ENCODE results near the gene CCDC39. TPM values are rescaled to one million over a fixed set of nuclear protein-coding genes. Genes with fewer than 3 reads are reported as not detected.

The CCDC39 gene
- total and polyA plus RNA-seq, 9 of the 15 experiments (the other 6 are each of a cell fraction or from before 2014, with no cell fraction given), result not detected

DNA sequence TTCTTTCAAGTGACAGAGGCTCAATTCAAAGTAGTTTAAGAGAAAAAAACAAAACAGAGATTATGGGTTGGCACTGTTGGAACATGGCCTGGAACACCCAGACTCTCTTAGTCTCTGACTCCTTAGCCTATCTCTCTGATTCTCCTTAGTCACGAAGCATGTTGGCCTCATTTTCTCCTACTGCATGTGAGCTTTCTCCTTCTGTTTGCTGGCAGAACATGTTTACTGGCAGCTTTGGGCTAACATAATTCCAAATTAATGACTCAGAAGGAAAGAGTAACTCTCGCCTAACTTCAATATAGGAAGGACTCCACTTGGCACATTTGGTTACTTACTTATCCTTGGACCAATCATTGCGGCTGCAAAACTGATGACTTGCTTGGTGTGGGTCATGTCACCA, 21.7 kb upstream of the CCDC39 start (continued):
- TF ChIP-seq, protein P1, sequence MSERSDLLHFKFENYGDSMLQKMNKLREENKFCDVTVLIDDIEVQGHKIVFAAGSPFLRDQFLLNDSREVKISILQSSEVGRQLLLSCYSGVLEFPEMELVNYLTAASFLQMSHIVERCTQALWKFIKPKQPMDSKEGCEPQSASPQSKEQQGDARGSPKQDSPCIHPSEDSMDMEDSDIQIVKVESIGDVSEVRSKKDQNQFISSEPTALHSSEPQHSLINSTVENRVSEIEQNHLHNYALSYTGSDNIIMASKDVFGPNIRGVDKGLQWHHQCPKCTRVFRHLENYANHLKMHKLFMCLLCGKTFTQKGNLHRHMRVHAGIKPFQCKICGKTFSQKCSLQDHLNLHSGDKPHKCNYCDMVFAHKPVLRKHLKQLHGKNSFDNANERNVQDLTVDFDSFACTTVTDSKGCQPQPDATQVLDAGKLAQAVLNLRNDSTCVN (CRISPR knock-in tag; IDR thresholded peaks at IDR 0.05), result no peak
- TF ChIP-seq KLF16 (IDR thresholded peaks at IDR 0.05) (no peak), NR2F6 (CRISPR knock-in tag; IDR thresholded peaks at IDR 0.05) (no peak), HEY1 (CRISPR knock-in tag; IDR thresholded peaks at IDR 0.05; ENCODE audit: borderline replicate concordance) (no peak), SNIP1 (IDR thresholded peaks at IDR 0.05; ENCODE audit: low read depth) (no peak)
- TF ChIP-seq, protein P2, sequence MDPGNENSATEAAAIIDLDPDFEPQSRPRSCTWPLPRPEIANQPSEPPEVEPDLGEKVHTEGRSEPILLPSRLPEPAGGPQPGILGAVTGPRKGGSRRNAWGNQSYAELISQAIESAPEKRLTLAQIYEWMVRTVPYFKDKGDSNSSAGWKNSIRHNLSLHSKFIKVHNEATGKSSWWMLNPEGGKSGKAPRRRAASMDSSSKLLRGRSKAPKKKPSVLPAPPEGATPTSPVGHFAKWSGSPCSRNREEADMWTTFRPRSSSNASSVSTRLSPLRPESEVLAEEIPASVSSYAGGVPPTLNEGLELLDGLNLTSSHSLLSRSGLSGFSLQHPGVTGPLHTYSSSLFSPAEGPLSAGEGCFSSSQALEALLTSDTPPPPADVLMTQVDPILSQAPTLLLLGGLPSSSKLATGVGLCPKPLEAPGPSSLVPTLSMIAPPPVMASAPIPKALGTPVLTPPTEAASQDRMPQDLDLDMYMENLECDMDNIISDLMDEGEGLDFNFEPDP (CRISPR knock-in tag; IDR thresholded peaks at IDR 0.05), result no peak
- TF ChIP-seq, protein P3, sequence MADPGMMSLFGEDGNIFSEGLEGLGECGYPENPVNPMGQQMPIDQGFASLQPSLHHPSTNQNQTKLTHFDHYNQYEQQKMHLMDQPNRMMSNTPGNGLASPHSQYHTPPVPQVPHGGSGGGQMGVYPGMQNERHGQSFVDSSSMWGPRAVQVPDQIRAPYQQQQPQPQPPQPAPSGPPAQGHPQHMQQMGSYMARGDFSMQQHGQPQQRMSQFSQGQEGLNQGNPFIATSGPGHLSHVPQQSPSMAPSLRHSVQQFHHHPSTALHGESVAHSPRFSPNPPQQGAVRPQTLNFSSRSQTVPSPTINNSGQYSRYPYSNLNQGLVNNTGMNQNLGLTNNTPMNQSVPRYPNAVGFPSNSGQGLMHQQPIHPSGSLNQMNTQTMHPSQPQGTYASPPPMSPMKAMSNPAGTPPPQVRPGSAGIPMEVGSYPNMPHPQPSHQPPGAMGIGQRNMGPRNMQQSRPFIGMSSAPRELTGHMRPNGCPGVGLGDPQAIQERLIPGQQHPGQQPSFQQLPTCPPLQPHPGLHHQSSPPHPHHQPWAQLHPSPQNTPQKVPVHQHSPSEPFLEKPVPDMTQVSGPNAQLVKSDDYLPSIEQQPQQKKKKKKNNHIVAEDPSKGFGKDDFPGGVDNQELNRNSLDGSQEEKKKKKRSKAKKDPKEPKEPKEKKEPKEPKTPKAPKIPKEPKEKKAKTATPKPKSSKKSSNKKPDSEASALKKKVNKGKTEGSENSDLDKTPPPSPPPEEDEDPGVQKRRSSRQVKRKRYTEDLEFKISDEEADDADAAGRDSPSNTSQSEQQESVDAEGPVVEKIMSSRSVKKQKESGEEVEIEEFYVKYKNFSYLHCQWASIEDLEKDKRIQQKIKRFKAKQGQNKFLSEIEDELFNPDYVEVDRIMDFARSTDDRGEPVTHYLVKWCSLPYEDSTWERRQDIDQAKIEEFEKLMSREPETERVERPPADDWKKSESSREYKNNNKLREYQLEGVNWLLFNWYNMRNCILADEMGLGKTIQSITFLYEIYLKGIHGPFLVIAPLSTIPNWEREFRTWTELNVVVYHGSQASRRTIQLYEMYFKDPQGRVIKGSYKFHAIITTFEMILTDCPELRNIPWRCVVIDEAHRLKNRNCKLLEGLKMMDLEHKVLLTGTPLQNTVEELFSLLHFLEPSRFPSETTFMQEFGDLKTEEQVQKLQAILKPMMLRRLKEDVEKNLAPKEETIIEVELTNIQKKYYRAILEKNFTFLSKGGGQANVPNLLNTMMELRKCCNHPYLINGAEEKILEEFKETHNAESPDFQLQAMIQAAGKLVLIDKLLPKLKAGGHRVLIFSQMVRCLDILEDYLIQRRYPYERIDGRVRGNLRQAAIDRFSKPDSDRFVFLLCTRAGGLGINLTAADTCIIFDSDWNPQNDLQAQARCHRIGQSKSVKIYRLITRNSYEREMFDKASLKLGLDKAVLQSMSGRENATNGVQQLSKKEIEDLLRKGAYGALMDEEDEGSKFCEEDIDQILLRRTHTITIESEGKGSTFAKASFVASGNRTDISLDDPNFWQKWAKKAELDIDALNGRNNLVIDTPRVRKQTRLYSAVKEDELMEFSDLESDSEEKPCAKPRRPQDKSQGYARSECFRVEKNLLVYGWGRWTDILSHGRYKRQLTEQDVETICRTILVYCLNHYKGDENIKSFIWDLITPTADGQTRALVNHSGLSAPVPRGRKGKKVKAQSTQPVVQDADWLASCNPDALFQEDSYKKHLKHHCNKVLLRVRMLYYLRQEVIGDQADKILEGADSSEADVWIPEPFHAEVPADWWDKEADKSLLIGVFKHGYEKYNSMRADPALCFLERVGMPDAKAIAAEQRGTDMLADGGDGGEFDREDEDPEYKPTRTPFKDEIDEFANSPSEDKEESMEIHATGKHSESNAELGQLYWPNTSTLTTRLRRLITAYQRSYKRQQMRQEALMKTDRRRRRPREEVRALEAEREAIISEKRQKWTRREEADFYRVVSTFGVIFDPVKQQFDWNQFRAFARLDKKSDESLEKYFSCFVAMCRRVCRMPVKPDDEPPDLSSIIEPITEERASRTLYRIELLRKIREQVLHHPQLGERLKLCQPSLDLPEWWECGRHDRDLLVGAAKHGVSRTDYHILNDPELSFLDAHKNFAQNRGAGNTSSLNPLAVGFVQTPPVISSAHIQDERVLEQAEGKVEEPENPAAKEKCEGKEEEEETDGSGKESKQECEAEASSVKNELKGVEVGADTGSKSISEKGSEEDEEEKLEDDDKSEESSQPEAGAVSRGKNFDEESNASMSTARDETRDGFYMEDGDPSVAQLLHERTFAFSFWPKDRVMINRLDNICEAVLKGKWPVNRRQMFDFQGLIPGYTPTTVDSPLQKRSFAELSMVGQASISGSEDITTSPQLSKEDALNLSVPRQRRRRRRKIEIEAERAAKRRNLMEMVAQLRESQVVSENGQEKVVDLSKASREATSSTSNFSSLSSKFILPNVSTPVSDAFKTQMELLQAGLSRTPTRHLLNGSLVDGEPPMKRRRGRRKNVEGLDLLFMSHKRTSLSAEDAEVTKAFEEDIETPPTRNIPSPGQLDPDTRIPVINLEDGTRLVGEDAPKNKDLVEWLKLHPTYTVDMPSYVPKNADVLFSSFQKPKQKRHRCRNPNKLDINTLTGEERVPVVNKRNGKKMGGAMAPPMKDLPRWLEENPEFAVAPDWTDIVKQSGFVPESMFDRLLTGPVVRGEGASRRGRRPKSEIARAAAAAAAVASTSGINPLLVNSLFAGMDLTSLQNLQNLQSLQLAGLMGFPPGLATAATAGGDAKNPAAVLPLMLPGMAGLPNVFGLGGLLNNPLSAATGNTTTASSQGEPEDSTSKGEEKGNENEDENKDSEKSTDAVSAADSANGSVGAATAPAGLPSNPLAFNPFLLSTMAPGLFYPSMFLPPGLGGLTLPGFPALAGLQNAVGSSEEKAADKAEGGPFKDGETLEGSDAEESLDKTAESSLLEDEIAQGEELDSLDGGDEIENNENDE (IDR thresholded peaks at IDR 0.05; ENCODE audit: low read depth, low read length), result no peak

All from K562 (cell line).